ENCODE results near the gene FOXRED1. TPM values are rescaled to one million over a fixed set of nuclear protein-coding genes. Genes with fewer than 3 reads are reported as not detected.

FOXRED1 gene
- total RNA-seq, 1 donor from 2014 or later: 48.6 TPM

- H3K27me3 Mint-ChIP-seq (ENCODE audit: low read depth): no peaks in the 10 kb centered on the region
- H3K4me1 Mint-ChIP-seq: peaks cover 19% of the 10 kb centered on the region
- H3K4me3 Mint-ChIP-seq: no peak overlapping the region
- H3K9me3 Mint-ChIP-seq: peaks cover 13% of the 10 kb centered on the region
- no peak for DNase-seq (ENCODE audit: low spot score in 2 of 2, unreplicated experiment in 2 of 2)
- H3K27ac Mint-ChIP-seq: no peak overlapping the region
- TF ChIP-seq CTCF (IDR thresholded peaks at IDR 0.05; ENCODE audit: unreplicated experiment): no peak
- H3K36me3 Mint-ChIP-seq: peaks cover 27% of the 10 kb centered on the region
These were observed 44.9 kb downstream of the FOXRED1 start for GRCh38 chr11:126313826-126314225.

GRCh38 chr11:126317432-126317755, 48.4 kb downstream of the FOXRED1 start:
- DNase-seq (ENCODE audit: low spot score in 2 of 2, unreplicated experiment in 2 of 2): no peak
- Mint-ChIP-seq H3K36me3 (peaks cover 20% of the 10 kb centered on the region), H3K4me1 (peaks cover 24% of the 10 kb centered on the region), H3K9me3 (peaks cover 13% of the 10 kb centered on the region), H3K4me3 (no peak overlapping the region), H3K27me3 (ENCODE audit: low read depth) (no peaks in the 10 kb centered on the region), H3K27ac (peak overlapping the region; percentile 94)
- no peak for TF ChIP-seq CTCF (IDR thresholded peaks at IDR 0.05; ENCODE audit: unreplicated experiment)

GRCh38 chr11:126317756-126318573, 49.0 kb downstream of the FOXRED1 start:
- no peak for TF ChIP-seq CTCF (IDR thresholded peaks at IDR 0.05; ENCODE audit: unreplicated experiment)
- peaks cover 22% of the 10 kb centered on the region for H3K4me1 Mint-ChIP-seq
- peak overlapping the region; percentile 26 for H3K4me3 Mint-ChIP-seq
- DNase-seq (ENCODE audit: low spot score in 2 of 2, unreplicated experiment in 2 of 2): no peak
- H3K36me3 Mint-ChIP-seq: peaks cover 20% of the 10 kb centered on the region
- peak overlapping the region; percentile 94 for H3K27ac Mint-ChIP-seq
- H3K9me3 Mint-ChIP-seq: peaks cover 13% of the 10 kb centered on the region
- no peaks in the 10 kb centered on the region for H3K27me3 Mint-ChIP-seq (ENCODE audit: low read depth)

- Mint-ChIP-seq H3K36me3 (peaks cover 18% of the 10 kb centered on the region), H3K27me3 (ENCODE audit: low read depth) (no peaks in the 10 kb centered on the region), H3K9me3 (peaks cover 13% of the 10 kb centered on the region), H3K4me1 (peaks cover 22% of the 10 kb centered on the region), H3K4me3 (no peak overlapping the region), H3K27ac (peak overlapping the region; percentile 94)
- no peak for TF ChIP-seq CTCF (IDR thresholded peaks at IDR 0.05; ENCODE audit: unreplicated experiment)
- no peak for DNase-seq (ENCODE audit: low spot score in 2 of 2, unreplicated experiment in 2 of 2)
These were observed 49.8 kb downstream of the FOXRED1 start for GRCh38 chr11:126318574-126319373.

- H3K4me3 Mint-ChIP-seq: no peak overlapping the region
- no peak for DNase-seq (ENCODE audit: low spot score in 2 of 2, unreplicated experiment in 2 of 2)
These were observed 50.4 kb downstream of the FOXRED1 start for GRCh38 chr11:126319374-126319740.

More at GRCh38 chr11:126319374-126319740, 50.4 kb downstream of the FOXRED1 start:
- H3K9me3 Mint-ChIP-seq: peaks cover 9% of the 10 kb centered on the region
- H3K4me1 Mint-ChIP-seq: peaks cover 22% of the 10 kb centered on the region
- H3K36me3 Mint-ChIP-seq: peaks cover 14% of the 10 kb centered on the region
- peak overlapping the region; percentile 94 for H3K27ac Mint-ChIP-seq
- no peaks in the 10 kb centered on the region for H3K27me3 Mint-ChIP-seq (ENCODE audit: low read depth)
- TF ChIP-seq CTCF (IDR thresholded peaks at IDR 0.05; ENCODE audit: unreplicated experiment): no peak
